Activated CD8-positive, alpha-beta T cell treated with anti-CD3 and anti-CD28 coated beads, Interleukin-2, amount 10 ng/mL, durations not matched to agents 7 days and 5 days (primary cell): ENCODE data around the gene NANS. TPM values are rescaled to one million over a fixed set of nuclear protein-coding genes. Genes with fewer than 3 reads are reported as not detected.
A peak's percentile ranks its signal among the peaks of the same experiment; 100 is the strongest.

Experiments
- ATAC-seq: fragments of 150-1000 bp; cut with Tn5 transposase; one replicate; pipeline ENCODE4 v1.10.0; 2021; ENCODE audit warnings: moderate library complexity
- CTCF ChIA-PET: fragments of 350-600 bp; sonication (Branson Sonifier 250); formaldehyde crosslinking; loops from one replicate; lab custom pipeline; 2021; ENCODE audit warnings: antibody characterized with exemption; lab: Charles Lee
- POLR2A ChIA-PET: fragments of 350-600 bp; sonication (Branson Sonifier 250); formaldehyde crosslinking; loops from one replicate; lab custom pipeline; 2021; ENCODE audit warnings: antibody characterized with exemption; lab: Charles Lee
- DNase-seq: peaks from one replicate; pipeline ENCODE4 v3.0.0-alpha.2; 2020
- H3K27ac Mint-ChIP-seq: one replicate; pipeline ENCODE4 v1.8.0; 2021; ENCODE audit warnings: mild to moderate bottlenecking, mixed read lengths
- H3K27me3 Mint-ChIP-seq: one replicate; pipeline ENCODE4 v1.8.0; 2021; ENCODE audit warnings: low read depth, mixed read lengths
- H3K36me3 Mint-ChIP-seq: one replicate; pipeline ENCODE4 v1.8.0; 2021; ENCODE audit warnings: low read depth, mixed read lengths
- H3K4me1 Mint-ChIP-seq: one replicate; pipeline ENCODE4 v1.8.0; 2021; ENCODE audit warnings: low read depth, mixed read lengths
- H3K4me3 Mint-ChIP-seq: one replicate; pipeline ENCODE4 v1.8.0; 2021; ENCODE audit warnings: mild to moderate bottlenecking, mixed read lengths
- H3K9me3 Mint-ChIP-seq: one replicate; pipeline ENCODE4 v1.8.0; 2022; ENCODE audit warnings: mixed read lengths; ENCODE audit not compliant: insufficient read depth
- total RNA-seq, 2 experiments: library from RNA; stranded (reverse); gene quantifications; one replicate each; pipeline ENCODE4 v1.2.3, GENCODE V29; 2021

NANS gene
- total RNA-seq, 2 experiments from 2014 or later = 45.5 to 46.6 TPM

DNA sequence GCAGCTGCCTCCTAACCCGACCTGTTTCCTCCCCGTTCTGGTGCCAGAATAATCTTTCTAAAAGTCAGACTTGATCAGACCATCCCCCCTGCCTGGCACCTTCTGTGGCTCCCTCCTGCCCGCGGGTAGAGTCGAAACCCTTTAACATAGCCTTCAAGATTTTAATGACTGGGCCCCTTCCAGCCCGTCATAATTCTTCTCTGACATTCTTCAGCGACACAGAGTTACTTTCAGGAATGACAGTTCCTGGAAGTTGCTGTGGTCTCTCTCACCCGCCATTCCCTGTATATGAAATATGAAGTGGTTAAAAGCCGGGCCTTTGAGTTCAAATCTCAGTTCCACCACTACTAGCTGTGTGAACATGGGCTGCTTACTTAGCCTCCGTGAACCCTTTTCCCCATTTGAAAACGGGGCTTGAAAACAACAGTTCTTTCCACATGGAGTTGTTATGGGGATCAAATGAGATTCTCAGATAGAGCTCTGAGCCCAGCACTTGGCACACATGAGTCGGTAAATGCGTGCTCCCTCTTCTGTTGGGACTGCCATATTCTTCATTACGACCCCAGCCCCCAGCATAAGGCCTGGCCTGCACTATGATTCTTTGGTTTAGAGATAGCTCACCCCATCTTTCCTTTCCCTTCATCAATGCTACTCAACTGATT is 737 bp downstream of the NANS start:
- H3K4me1 Mint-ChIP-seq = peaks cover 33% of the 10 kb centered on the region
- ATAC-seq (no peak), DNase-seq (peak; percentile 64)
- ChIA-PET CTCF (interaction anchor here (0.9 to 4.8 kb wide), 9 partner anchors 10 to 199 kb away, joined by 3 to 26 read pairs (median 5); partner anchors contain the start of genes TRIM14 and TRMO), POLR2A (interaction anchor here (0.7 to 3.5 kb wide), 11 partner anchors 11 to 199 kb away, joined by 3 to 23 read pairs (median 4); partner anchors contain the start of genes ANP32B, TBC1D2, TRIM14 and TRMO)
- peaks cover 30% of the 10 kb centered on the region for H3K36me3 Mint-ChIP-seq
- H3K27ac Mint-ChIP-seq = peak overlapping the region; percentile 99
- H3K9me3 Mint-ChIP-seq = no peaks in the 10 kb centered on the region
- peak overlapping the region; percentile 99 for H3K4me3 Mint-ChIP-seq
- no peaks in the 10 kb centered on the region for H3K27me3 Mint-ChIP-seq

DNA sequence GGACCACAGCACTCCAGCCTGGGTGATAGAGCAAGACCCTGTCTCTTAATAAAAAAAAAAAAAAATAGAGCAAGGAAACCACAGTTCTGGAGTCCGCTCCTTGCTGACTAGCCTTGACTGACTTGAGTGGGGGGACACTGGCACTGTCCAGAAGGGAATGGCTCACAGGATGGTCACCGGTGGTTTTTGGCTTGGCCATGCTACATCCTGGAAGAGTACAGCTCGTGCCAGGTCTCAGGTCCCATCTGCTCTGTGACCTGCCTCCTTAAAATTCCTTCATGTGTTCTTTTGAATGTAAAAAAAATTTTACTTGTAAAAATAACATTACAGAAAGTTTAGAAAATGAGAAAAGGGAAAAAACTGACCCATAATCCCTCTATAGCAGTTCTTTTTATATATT is 5.6 kb downstream of the NANS start:
- no peaks in the 10 kb centered on the region for H3K9me3 Mint-ChIP-seq
- ChIA-PET CTCF (no interaction called here), POLR2A (no interaction called here)
- H3K27ac Mint-ChIP-seq = no peak overlapping the region
- no peak overlapping the region for H3K4me3 Mint-ChIP-seq
- H3K27me3 Mint-ChIP-seq = no peaks in the 10 kb centered on the region
- ATAC-seq (no peak), DNase-seq (no peak)
- H3K36me3 Mint-ChIP-seq = peaks cover 54% of the 10 kb centered on the region
- peaks cover 32% of the 10 kb centered on the region for H3K4me1 Mint-ChIP-seq

- DNase-seq = no peak
- Mint-ChIP-seq H3K4me3 (no peak overlapping the region), H3K9me3 (no peaks in the 10 kb centered on the region), H3K27me3 (no peaks in the 10 kb centered on the region), H3K36me3 (peaks cover 53% of the 10 kb centered on the region), H3K4me1 (peaks cover 21% of the 10 kb centered on the region), H3K27ac (no peak overlapping the region)
- POLR2A ChIA-PET = interaction anchor here (1.3 kb wide), 1 partner anchor 20 kb away, joined by 3 read pairs; no protein-coding TSS in a partner anchor
- ATAC-seq = no peak
- CTCF ChIA-PET = interaction anchor here (0.8 to 1.1 kb wide), 2 partner anchors 9 to 143 kb away, joined by 3 read pairs; partner anchors contain the start of gene TRMO
Measured at GRCh38 chr9:98064623-98065392, 8.3 kb downstream of the NANS start.

DNA sequence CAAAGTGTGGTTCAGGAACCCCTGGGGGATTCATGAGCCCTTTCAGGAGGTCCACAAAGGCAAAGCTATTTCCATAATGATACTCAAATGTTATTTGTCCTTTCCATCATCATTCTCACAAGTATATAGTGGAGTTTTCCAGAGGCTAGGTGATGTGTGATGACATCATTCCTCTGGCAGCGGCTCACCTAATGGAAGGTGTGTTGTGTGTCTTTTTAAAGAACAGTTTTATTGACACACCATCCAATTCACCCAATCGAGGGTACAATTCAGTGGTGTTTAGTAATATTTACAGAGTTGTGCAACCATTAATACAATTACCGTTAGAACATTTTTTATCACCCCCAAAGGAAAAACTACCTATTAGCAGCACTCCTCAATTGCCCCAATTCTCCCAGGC is 9.7 kb downstream of the NANS start:
- DNase-seq (no peak), ATAC-seq (no peak)
- Mint-ChIP-seq H3K4me1 (peaks cover 18% of the 10 kb centered on the region), H3K4me3 (no peak overlapping the region), H3K36me3 (peaks cover 44% of the 10 kb centered on the region), H3K9me3 (no peaks in the 10 kb centered on the region), H3K27me3 (no peaks in the 10 kb centered on the region), H3K27ac (no peak overlapping the region)
- CTCF ChIA-PET = no interaction called here
- POLR2A ChIA-PET = no interaction called here

- ChIA-PET CTCF (interaction anchor here (1.0 to 2.0 kb wide), 2 partner anchors 8 to 32 kb away, joined by 4 to 6 read pairs; no protein-coding TSS in a partner anchor), POLR2A (interaction anchor here (1.2 kb wide), 1 partner anchor 51 kb away, joined by 3 read pairs; the partner anchor contains the start of gene TRIM14)
- no peaks in the 10 kb centered on the region for H3K27me3 Mint-ChIP-seq
Measured at GRCh38 chr9:98067184-98067583, 10.7 kb downstream of the NANS start.

DNA sequence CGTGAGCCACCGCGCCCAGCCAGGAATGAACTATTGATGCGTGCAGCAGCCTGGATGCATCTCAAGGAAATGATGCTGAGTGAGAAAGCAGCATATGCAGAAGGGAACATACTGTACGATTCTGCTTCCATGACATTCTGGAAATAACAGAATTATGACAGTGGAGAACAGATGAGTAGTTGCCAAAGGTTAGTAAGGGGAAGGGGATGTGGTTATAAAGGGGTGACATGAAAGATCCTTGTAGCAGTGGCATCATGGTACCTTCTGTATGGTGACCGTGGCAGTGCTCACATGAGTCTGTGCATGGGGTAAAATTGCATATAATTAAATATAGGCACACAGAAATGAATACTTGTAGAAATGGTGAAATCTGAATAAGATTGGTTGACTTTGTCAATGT is 13.0 kb downstream of the NANS start:
- no peaks in the 10 kb centered on the region for H3K27me3 Mint-ChIP-seq
- no peaks in the 10 kb centered on the region for H3K9me3 Mint-ChIP-seq
- peaks cover 29% of the 10 kb centered on the region for H3K36me3 Mint-ChIP-seq
- H3K27ac Mint-ChIP-seq = no peak overlapping the region
- H3K4me3 Mint-ChIP-seq = no peak overlapping the region
- peaks cover 18% of the 10 kb centered on the region for H3K4me1 Mint-ChIP-seq
- ATAC-seq (no peak), DNase-seq (no peak)
- ChIA-PET POLR2A (no interaction called here), CTCF (interaction anchor here (1.1 kb wide), 1 partner anchor 32 kb away, joined by 3 read pairs; no protein-coding TSS in a partner anchor)

More at GRCh38 chr9:98067184-98067583, 10.7 kb downstream of the NANS start:
- H3K36me3 Mint-ChIP-seq = peaks cover 44% of the 10 kb centered on the region
- H3K4me3 Mint-ChIP-seq = no peak overlapping the region
- no peak for DNase-seq
- peaks cover 18% of the 10 kb centered on the region for H3K4me1 Mint-ChIP-seq
- ATAC-seq = no peak
- no peak overlapping the region for H3K27ac Mint-ChIP-seq
- no peaks in the 10 kb centered on the region for H3K9me3 Mint-ChIP-seq

GRCh38 chr9:98070704-98071103 is 14.2 kb downstream of the NANS start:
- Mint-ChIP-seq H3K27me3 (no peaks in the 10 kb centered on the region), H3K4me3 (no peak overlapping the region), H3K9me3 (no peaks in the 10 kb centered on the region), H3K27ac (no peak overlapping the region), H3K4me1 (peaks cover 29% of the 10 kb centered on the region), H3K36me3 (peaks cover 21% of the 10 kb centered on the region)
- ChIA-PET CTCF (interaction anchor here (1.1 kb wide), 1 partner anchor 31 kb away, joined by 3 read pairs; no protein-coding TSS in a partner anchor), POLR2A (no interaction called here)
- DNase-seq (no peak), ATAC-seq (no peak)

- H3K27ac Mint-ChIP-seq = no peak overlapping the region
- DNase-seq = no peak
- H3K4me3 Mint-ChIP-seq = no peak overlapping the region
- H3K9me3 Mint-ChIP-seq = no peaks in the 10 kb centered on the region
- CTCF ChIA-PET = interaction anchor here (0.9 to 1.2 kb wide), 2 partner anchors 29 to 185 kb away, joined by 3 read pairs; no protein-coding TSS in a partner anchor
- ATAC-seq = no peak
- peaks cover 15% of the 10 kb centered on the region for H3K36me3 Mint-ChIP-seq
- POLR2A ChIA-PET = interaction anchor here (0.9 kb wide), 1 partner anchor 37 kb away, joined by 3 read pairs; no protein-coding TSS in a partner anchor
- H3K4me1 Mint-ChIP-seq = peaks cover 39% of the 10 kb centered on the region
- no peaks in the 10 kb centered on the region for H3K27me3 Mint-ChIP-seq
Measured at GRCh38 chr9:98071737-98072136, 15.2 kb downstream of the NANS start.

GRCh38 chr9:98074115-98074990 is 17.8 kb downstream of the NANS start:
- H3K36me3 Mint-ChIP-seq = peaks cover 24% of the 10 kb centered on the region
- H3K27ac Mint-ChIP-seq = peak overlapping the region; percentile 77
- CTCF ChIA-PET = interaction anchor here (0.6 to 3.2 kb wide), 31 partner anchors 9 to 311 kb away, joined by 3 to 27 read pairs (median 4); partner anchors contain the start of genes TBC1D2 and TRIM14
- DNase-seq = peak; percentile 73
- H3K4me1 Mint-ChIP-seq = peaks cover 37% of the 10 kb centered on the region
- no peak overlapping the region for H3K4me3 Mint-ChIP-seq
- H3K27me3 Mint-ChIP-seq = no peaks in the 10 kb centered on the region
- H3K9me3 Mint-ChIP-seq = no peaks in the 10 kb centered on the region
- POLR2A ChIA-PET = interaction anchor here (0.6 to 1.6 kb wide), 2 partner anchors 42 to 181 kb away, joined by 3 to 7 read pairs; partner anchors contain the start of gene TBC1D2
- ATAC-seq = peak; percentile 28

DNA sequence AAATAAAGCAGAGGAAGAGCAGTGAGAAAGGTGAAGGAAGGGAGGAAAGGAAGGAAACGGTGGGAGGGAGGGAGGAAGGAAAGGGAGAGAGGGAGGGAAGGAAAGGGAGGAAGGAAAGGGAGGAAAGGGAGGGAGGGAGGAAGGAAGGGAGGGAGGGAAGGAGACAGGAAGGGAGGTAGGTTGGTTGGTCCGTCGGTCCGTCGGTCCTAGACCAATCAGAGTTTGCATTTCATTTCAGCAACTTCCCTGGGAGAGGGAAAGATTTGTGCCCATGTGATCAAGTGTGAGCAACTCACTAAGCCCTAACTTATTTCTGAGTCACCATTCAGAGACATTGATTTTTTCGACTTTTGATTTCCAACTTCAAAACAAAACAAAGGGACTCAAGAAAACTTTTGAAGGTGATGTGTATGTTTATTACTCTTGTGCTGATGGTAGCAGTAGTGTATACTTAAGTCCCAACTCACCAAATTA is 18.8 kb downstream of the NANS start:
- H3K27me3 Mint-ChIP-seq = no peaks in the 10 kb centered on the region
- no peak for DNase-seq
- peak overlapping the region; percentile 6 for H3K4me3 Mint-ChIP-seq
- ChIA-PET CTCF (interaction anchor here (1.2 to 3.2 kb wide), 8 partner anchors 15 to 181 kb away, joined by 3 to 27 read pairs (median 11); partner anchors contain the start of gene TBC1D2), POLR2A (interaction anchor here (1.6 kb wide), 1 partner anchor 180 kb away, joined by 7 read pairs; the partner anchor contains the start of gene TBC1D2)
- peaks cover 34% of the 10 kb centered on the region for H3K4me1 Mint-ChIP-seq
- no peaks in the 10 kb centered on the region for H3K9me3 Mint-ChIP-seq
- peak; percentile 43 for ATAC-seq
- H3K27ac Mint-ChIP-seq = peak overlapping the region; percentile 77
- peaks cover 31% of the 10 kb centered on the region for H3K36me3 Mint-ChIP-seq
